ENCODE measurements around the gene TCERG1L.

Gene TCERG1L

GRCh38 chr10:131144711-131145375, 166.7 kb downstream of the TCERG1L start:
- Histone ChIP-seq H3K27ac (replicated peaks) (no peak overlapping the region), H3K27me3 (ENCODE audit: insufficient read depth, poor library complexity, severe bottlenecking) (no peaks in the 10 kb centered on the region), H3K4me3 (replicated peaks; ENCODE audit: insufficient read depth, low read length) (no peak overlapping the region)
- TF ChIP-seq SPI1 (IDR thresholded peaks at IDR 0.05; ENCODE audit: borderline replicate concordance, low read depth) = no peak
- TF ChIP-seq REST (IDR thresholded peaks at IDR 0.05; ENCODE audit: insufficient replicate concordance, low read depth) = no peak
- TF ChIP-seq, protein P1, sequence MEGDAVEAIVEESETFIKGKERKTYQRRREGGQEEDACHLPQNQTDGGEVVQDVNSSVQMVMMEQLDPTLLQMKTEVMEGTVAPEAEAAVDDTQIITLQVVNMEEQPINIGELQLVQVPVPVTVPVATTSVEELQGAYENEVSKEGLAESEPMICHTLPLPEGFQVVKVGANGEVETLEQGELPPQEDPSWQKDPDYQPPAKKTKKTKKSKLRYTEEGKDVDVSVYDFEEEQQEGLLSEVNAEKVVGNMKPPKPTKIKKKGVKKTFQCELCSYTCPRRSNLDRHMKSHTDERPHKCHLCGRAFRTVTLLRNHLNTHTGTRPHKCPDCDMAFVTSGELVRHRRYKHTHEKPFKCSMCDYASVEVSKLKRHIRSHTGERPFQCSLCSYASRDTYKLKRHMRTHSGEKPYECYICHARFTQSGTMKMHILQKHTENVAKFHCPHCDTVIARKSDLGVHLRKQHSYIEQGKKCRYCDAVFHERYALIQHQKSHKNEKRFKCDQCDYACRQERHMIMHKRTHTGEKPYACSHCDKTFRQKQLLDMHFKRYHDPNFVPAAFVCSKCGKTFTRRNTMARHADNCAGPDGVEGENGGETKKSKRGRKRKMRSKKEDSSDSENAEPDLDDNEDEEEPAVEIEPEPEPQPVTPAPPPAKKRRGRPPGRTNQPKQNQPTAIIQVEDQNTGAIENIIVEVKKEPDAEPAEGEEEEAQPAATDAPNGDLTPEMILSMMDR (IDR thresholded peaks at IDR 0.05; ENCODE audit: insufficient read depth, low read length) = no peak
- no peak for TF ChIP-seq GABPA (IDR thresholded peaks at IDR 0.05; ENCODE audit: low read depth)
- no peak for TF ChIP-seq POLR2AphosphoS5 (IDR thresholded peaks at IDR 0.05; ENCODE audit: low read depth)
- DNase-seq (ENCODE audit: low read depth in 1 of 2, low spot score in 1 of 2) = no peak

GRCh38 chr10:131144196-131144595, 167.3 kb downstream of the TCERG1L start:
- H3K4me3 ChIP-seq (replicated peaks; ENCODE audit: insufficient read depth, low read length) = no peak overlapping the region
- no peaks in the 10 kb centered on the region for H3K27me3 ChIP-seq (ENCODE audit: insufficient read depth, poor library complexity, severe bottlenecking)
- TF ChIP-seq POLR2AphosphoS5 (IDR thresholded peaks at IDR 0.05; ENCODE audit: low read depth) (no peak), REST (IDR thresholded peaks at IDR 0.05; ENCODE audit: insufficient replicate concordance, low read depth) (no peak), SPI1 (IDR thresholded peaks at IDR 0.05; ENCODE audit: borderline replicate concordance, low read depth) (no peak), GABPA (IDR thresholded peaks at IDR 0.05; ENCODE audit: low read depth) (no peak)
- TF ChIP-seq, protein P1 (IDR thresholded peaks at IDR 0.05; ENCODE audit: insufficient read depth, low read length) = no peak
- no peak overlapping the region for H3K27ac ChIP-seq (replicated peaks)
- DNase-seq (ENCODE audit: low read depth in 1 of 2, low spot score in 1 of 2) = no peak

GRCh38 chr10:131143425-131144165, 167.9 kb downstream of the TCERG1L start:
- Histone ChIP-seq H3K4me3 (replicated peaks; ENCODE audit: insufficient read depth, low read length) (no peak overlapping the region), H3K27ac (replicated peaks) (no peak overlapping the region), H3K27me3 (ENCODE audit: insufficient read depth, poor library complexity, severe bottlenecking) (no peaks in the 10 kb centered on the region)
- no peak for TF ChIP-seq POLR2AphosphoS5 (IDR thresholded peaks at IDR 0.05; ENCODE audit: low read depth)
- no peak for DNase-seq (ENCODE audit: low read depth in 1 of 2, low spot score in 1 of 2)

- no peak for DNase-seq (ENCODE audit: low read depth in 1 of 2, low spot score in 1 of 2)
- Histone ChIP-seq H3K27me3 (ENCODE audit: insufficient read depth, poor library complexity, severe bottlenecking) (no peaks in the 10 kb centered on the region), H3K4me3 (replicated peaks; ENCODE audit: insufficient read depth, low read length) (no peak overlapping the region), H3K27ac (replicated peaks) (no peak overlapping the region)
- TF ChIP-seq REST (IDR thresholded peaks at IDR 0.05; ENCODE audit: insufficient replicate concordance, low read depth) (no peak), SPI1 (IDR thresholded peaks at IDR 0.05; ENCODE audit: borderline replicate concordance, low read depth) (no peak)
Observed at GRCh38 chr10:131142517-131143380, 168.8 kb downstream of the TCERG1L start.
